SU-DHL-6 (cell line): ENCODE data around the gene GNB2.
"Not testable (repeated sequence)": the region's sequence is repeated elsewhere in the genome, so short reads cannot be mapped to it uniquely, and the experiment has no call there.

Source experiments
- H2AFZ ChIP-seq: fragments of 200-600 bp; sonication (generic); 2 replicates; pipeline ENCODE4 v1.6.1; 2014; ENCODE audit warnings: low read depth, mild to moderate bottlenecking, moderate library complexity, mixed read lengths, antibody characterized with exemption, low read length; ENCODE audit not compliant: severe bottlenecking
- H3F3A ChIP-seq: fragments of 200-600 bp; shearing (Covaris generic); 2 replicates; pipeline ENCODE4 v1.6.0; 2016; ENCODE audit warnings: antibody characterized with exemption, mild to moderate bottlenecking; ENCODE audit not compliant: insufficient read depth
- H3K27ac ChIP-seq: fragments of 200-600 bp; sonication (generic); 2 replicates; pipeline ENCODE4 v1.5.1; 2016; ENCODE audit warnings: low read depth, mild to moderate bottlenecking, low read length, moderate library complexity, mixed read lengths
- H3K27me3 ChIP-seq: fragments of 200-600 bp; sonication (generic), shearing (Covaris generic); 2 replicates; pipeline ENCODE4 v1.6.0; 2014; ENCODE audit warnings: mild to moderate bottlenecking, low read length
- H3K36me3 ChIP-seq: fragments of 200-600 bp; sonication (generic); 2 replicates; pipeline ENCODE4 v1.6.1; 2014; ENCODE audit warnings: mild to moderate bottlenecking, low read length, mixed read lengths
- H3K4me2 ChIP-seq: fragments of 300-600, 200-600 bp; shearing (Covaris generic), sonication (generic); 2 replicates; pipeline ENCODE4 v1.6.0; 2014; ENCODE audit warnings: low read length, low read depth, mild to moderate bottlenecking; ENCODE audit not compliant: poor library complexity, severe bottlenecking
- H3K4me3 ChIP-seq: fragments of 200-600 bp; sonication (generic); 2 replicates; pipeline ENCODE4 v1.5.1; 2014; ENCODE audit warnings: antibody characterized with exemption, low read length, mild to moderate bottlenecking, mixed read lengths; ENCODE audit not compliant: insufficient read depth, poor library complexity, severe bottlenecking
- H3K79me2 ChIP-seq: fragments of 200-600 bp; sonication (generic); 2 replicates; pipeline ENCODE4 v1.6.1; 2014; ENCODE audit warnings: mild to moderate bottlenecking, low read length, moderate library complexity; ENCODE audit not compliant: insufficient read depth
- H3K9ac ChIP-seq: fragments of 200-600 bp; sonication (generic); 2 replicates; pipeline ENCODE4 v1.7.0; 2014; ENCODE audit warnings: mild to moderate bottlenecking, low read length
- H3K9me2 ChIP-seq: fragments of 200-600 bp; sonication (generic); replicated peaks from 2 replicates; pipeline ENCODE4 v1.6.1; 2014; ENCODE audit warnings: low read length; ENCODE audit not compliant: insufficient read depth
- H3K9me3 ChIP-seq: fragments of 200-600 bp; sonication (generic); 2 replicates; pipeline ENCODE4 v1.6.1; 2014; ENCODE audit warnings: low read length, mixed read lengths; ENCODE audit not compliant: insufficient read depth
- H4K20me1 ChIP-seq: fragments of 200-600 bp; sonication (generic); 2 replicates; pipeline ENCODE4 v1.6.1; 2014; ENCODE audit warnings: low read depth, mild to moderate bottlenecking, antibody characterized with exemption, low read length, moderate library complexity, mixed read lengths
- CTCF ChIP-seq: fragments of 200-600 bp; sonication (generic); IDR thresholded peaks from one replicate; pipeline ENCODE4 v1.5.1; 2017; ENCODE audit warnings: antibody characterized with exemption, mild to moderate bottlenecking, low read length, moderate library complexity; ENCODE audit not compliant: insufficient read depth, poor library complexity, severe bottlenecking
- EZH2phosphoT487 ChIP-seq: fragments of 200-600 bp; sonication (generic), shearing (Covaris generic); conservative IDR thresholded peaks from 2 replicates; pipeline ENCODE4 v1.6.1; 2018; ENCODE audit warnings: mild to moderate bottlenecking, antibody characterized with exemption, low read length, moderate library complexity, mixed read lengths

The GNB2 gene

GRCh38 chr7:100723732-100724275 lies 50.3 kb downstream of the GNB2 start:
- H3K9me2 ChIP-seq, result no peaks in the 10 kb centered on the region
- H3K9ac ChIP-seq, result no peak overlapping the region
- no peaks in the 10 kb centered on the region for H3K27me3 ChIP-seq
- no peaks in the 10 kb centered on the region for H3F3A ChIP-seq
- no peak overlapping the region for H2AFZ ChIP-seq
- TF ChIP-seq EZH2phosphoT487 (no peak), CTCF (no peak)
- no peaks in the 10 kb centered on the region for H3K9me3 ChIP-seq
- H4K20me1 ChIP-seq, result no peaks in the 10 kb centered on the region
- H3K36me3 ChIP-seq, result no peaks in the 10 kb centered on the region
- no peaks in the 10 kb centered on the region for H3K79me2 ChIP-seq
- H3K4me2 ChIP-seq, result no peak overlapping the region
- H3K27ac ChIP-seq, result no peak overlapping the region
- no peak overlapping the region for H3K4me3 ChIP-seq

GRCh38 chr7:100724364-100724763 lies 50.8 kb downstream of the GNB2 start:
- H3K36me3 ChIP-seq, result not testable (repeated sequence)

GRCh38 chr7:100726996-100727761 lies 53.6 kb downstream of the GNB2 start:
- TF ChIP-seq EZH2phosphoT487, result no peak
- TF ChIP-seq CTCF, result no peak
- Histone ChIP-seq H3K9ac (no peak overlapping the region), H3K27ac (no peak overlapping the region), H3K4me2 (no peak overlapping the region), H3K79me2 (no peaks in the 10 kb centered on the region), H2AFZ (no peak overlapping the region), H3K4me3 (no peak overlapping the region), H3K36me3 (no peaks in the 10 kb centered on the region), H3F3A (no peaks in the 10 kb centered on the region), H3K9me3 (no peaks in the 10 kb centered on the region), H3K27me3 (no peaks in the 10 kb centered on the region), H4K20me1 (no peaks in the 10 kb centered on the region), H3K9me2 (no peaks in the 10 kb centered on the region)

More at GRCh38 chr7:100724364-100724763, 50.8 kb downstream of the GNB2 start:
- H4K20me1 ChIP-seq, H3K9me3 ChIP-seq, H2AFZ ChIP-seq, H3K9ac ChIP-seq, H3K4me3 ChIP-seq, H3K79me2 ChIP-seq, H3K9me2 ChIP-seq, H3K4me2 ChIP-seq, H3K27me3 ChIP-seq, H3K27ac ChIP-seq, H3F3A ChIP-seq: not testable (repeated sequence)

GRCh38 chr7:100728196-100728595 lies 54.7 kb downstream of the GNB2 start:
- no peak overlapping the region for H3K9ac ChIP-seq
- H2AFZ ChIP-seq, result no peak overlapping the region
- TF ChIP-seq EZH2phosphoT487 (no peak), CTCF (no peak)
- no peak overlapping the region for H3K27ac ChIP-seq
- H3K9me2 ChIP-seq, result no peaks in the 10 kb centered on the region
- H3K4me3 ChIP-seq, result no peak overlapping the region
- H3K36me3 ChIP-seq, result no peaks in the 10 kb centered on the region
- no peaks in the 10 kb centered on the region for H3K27me3 ChIP-seq
- no peaks in the 10 kb centered on the region for H3F3A ChIP-seq
- H3K79me2 ChIP-seq, result no peaks in the 10 kb centered on the region
- H4K20me1 ChIP-seq, result no peaks in the 10 kb centered on the region
- no peaks in the 10 kb centered on the region for H3K9me3 ChIP-seq
- no peak overlapping the region for H3K4me2 ChIP-seq
